IPS-11a (cell line): ENCODE measurements around the gene COPS3.

Source experiments
- H3K4me3 ChIP-seq: one replicate; pipeline ENCODE4 v1.5.1; 2013; ENCODE audit warnings: low read depth, low read length, control low read depth

COPS3 gene

DNA sequence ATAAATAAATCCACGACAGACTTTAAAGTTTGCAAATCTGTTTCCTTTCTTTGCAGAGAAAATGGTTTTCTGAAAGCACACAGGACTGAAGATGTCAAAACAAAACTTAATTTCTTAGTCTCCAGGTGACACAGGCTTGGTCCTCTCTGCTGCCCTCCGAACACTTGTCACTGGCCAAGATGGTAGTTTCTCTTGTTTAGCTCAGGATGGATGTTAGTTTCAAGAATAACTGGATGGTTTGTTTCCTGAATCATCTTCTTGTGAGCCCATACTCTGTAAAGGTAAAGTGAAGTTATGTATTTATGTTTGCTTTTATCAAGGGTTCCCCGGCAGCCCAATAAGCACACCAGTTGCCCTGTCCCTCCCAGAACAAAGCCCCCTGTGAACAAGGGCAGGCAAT, 34.2 kb downstream of the COPS3 start:
- no peak overlapping the region for H3K4me3 ChIP-seq

DNA sequence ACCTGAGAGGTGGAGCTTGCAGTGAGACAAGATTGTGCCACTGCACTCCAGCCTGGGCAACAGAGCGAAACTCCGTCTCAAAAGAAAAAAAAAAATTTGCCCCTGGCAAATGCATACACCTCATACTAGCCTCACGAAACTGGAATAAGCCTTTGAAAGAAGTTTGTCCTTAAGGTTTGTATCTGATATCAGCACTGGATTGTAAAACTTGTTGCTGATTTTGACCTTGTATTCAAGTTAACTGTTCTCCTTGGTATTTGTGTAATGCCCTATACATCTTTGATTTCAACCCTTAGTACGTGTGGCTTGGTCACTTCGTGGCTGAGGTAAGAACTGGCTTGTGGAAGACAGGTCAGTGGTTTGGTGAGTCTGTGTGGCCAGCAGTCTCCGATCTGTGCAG, 37.9 kb downstream of the COPS3 start:
- H3K4me3 ChIP-seq: no peak overlapping the region

DNA sequence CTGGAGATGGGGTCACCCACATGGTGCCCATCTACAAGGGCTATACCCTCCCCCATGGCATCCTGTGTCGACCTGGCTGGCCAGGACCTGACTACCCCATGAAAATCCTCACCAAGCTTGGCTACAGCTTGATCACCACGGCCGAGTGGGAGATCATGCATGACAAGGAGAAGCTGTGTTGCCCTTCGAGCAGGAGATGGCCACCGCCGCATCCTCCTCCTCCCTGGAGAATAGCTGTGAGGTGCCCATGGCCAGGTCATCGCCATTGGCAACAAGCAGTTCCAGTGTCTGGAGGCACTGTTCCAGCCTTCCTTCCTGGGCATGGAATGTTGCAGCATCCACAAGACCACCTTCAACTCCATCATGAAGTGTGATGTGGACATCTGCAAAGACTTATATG, 38.8 kb downstream of the COPS3 start:
- no peak overlapping the region for H3K4me3 ChIP-seq

DNA sequence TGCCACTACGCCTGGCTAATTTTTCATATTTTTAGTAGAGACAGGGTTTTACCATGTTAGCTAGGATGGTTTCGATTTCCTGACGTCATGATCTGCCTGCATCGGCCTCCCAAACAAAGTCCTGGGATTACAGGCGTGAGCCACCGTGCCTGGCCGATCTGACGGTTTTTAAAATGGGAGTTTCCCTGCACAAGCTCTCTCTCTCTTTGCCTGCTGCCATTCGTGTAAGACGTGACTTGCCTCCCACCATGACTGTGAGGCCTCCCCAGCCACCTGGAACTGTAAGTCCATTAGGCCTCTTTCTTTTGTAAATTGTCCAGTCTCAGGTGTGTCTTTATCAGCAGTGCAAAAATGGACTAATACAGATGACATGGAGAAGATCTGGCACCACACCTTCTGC, 39.4 kb downstream of the COPS3 start:
- no peak overlapping the region for H3K4me3 ChIP-seq

DNA sequence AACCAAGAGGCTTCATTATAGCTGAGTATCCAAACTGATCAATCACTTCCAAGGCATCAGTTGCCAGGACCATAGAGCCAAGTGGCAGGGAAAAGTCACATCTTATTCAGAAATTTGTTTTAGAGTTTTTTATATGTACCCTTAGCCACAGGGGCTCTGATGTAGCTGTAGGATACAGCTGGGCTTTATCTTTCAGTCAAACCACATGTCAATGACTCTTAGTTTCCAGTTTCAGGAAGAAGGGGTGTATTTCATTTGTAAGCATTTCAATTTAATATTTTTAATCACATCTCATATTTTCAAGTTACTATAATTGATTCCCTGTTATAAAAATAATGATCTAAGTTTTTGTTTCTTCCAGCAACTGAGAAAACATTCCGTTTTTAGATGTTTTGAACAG, 41.2 kb downstream of the COPS3 start:
- H3K4me3 ChIP-seq: no peak overlapping the region

DNA sequence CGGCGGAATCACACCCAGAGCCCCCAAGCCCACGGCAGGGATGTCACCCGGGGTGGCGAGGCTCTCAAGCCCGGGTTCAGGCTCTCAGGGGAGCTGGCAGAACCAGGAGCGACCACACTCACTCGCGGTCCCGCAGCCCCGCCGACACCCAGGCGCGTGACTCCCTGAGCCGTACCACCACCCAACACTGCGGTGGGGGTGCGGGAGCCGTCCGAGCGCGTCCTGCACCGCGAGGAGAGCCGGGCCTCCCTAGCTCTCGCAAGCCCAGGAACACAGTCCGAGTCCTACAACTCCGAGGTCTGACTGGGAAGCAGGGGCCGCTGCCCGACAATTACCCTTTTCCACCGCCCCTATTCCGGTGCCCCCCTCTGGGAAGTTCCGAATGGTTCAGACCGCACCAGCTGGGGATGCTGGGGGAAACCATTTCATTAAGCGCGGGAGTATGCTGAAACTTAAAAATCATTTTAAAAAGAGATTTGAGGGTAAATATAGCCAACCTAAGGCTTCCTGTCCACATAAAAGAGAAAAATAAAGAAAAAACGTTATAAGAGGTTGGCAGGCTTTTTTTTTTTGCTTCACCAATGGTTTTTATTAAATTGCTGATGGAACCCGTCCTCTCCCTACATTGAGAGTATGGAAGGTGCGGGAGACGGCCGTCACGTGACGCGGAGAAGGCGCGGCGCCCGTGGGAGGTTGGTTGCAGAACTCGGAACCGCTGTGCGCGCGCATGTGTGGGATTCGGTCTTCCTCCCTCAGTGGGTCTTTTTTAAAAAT, 43.8 kb downstream of the COPS3 start, which contains the start of gene FLCN:
TSS of gene FLCN (minus strand) at position 143 of the 774 bp plus-strand sequence. CDS start 9,031 bp downstream, outside the sequence.
- H3K4me3 ChIP-seq: peak within 1 kb of the TSS; percentile 91

DNA sequence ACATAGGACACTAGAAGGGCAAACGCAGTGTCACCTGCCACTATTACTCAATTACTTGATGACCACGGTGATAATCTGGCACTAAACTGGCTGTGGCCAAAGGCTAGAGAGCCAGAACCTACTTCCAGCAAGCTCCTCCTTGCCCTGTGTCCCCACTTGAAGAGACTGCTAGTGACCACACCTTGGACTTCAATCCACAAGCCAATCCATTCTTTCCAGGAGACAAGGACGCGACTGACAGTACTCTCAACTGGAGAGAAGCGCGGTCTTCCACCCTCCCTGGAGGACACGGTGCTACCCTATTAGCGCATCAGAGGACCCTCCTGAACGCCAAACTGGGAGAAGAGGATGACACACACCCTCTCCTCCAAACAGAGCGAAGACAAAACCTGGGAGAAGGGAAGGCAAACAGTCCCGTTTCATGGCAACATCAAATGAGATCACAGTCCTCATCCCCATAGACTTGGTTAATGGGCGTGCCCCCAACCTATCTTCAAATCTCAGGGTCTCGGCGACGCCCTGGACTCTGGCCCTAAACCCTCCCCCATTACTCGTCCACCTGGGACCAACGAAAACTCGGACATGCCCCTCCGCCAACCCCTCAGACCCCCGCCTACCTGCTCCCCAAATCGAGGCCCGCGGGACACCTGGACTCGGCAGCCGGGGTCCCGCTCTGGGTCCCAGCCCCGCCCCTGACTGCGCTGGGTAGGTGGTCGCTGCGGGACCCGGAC, 44.6 kb downstream of the COPS3 start:
- H3K4me3 ChIP-seq: peak overlapping the region; percentile 91

DNA sequence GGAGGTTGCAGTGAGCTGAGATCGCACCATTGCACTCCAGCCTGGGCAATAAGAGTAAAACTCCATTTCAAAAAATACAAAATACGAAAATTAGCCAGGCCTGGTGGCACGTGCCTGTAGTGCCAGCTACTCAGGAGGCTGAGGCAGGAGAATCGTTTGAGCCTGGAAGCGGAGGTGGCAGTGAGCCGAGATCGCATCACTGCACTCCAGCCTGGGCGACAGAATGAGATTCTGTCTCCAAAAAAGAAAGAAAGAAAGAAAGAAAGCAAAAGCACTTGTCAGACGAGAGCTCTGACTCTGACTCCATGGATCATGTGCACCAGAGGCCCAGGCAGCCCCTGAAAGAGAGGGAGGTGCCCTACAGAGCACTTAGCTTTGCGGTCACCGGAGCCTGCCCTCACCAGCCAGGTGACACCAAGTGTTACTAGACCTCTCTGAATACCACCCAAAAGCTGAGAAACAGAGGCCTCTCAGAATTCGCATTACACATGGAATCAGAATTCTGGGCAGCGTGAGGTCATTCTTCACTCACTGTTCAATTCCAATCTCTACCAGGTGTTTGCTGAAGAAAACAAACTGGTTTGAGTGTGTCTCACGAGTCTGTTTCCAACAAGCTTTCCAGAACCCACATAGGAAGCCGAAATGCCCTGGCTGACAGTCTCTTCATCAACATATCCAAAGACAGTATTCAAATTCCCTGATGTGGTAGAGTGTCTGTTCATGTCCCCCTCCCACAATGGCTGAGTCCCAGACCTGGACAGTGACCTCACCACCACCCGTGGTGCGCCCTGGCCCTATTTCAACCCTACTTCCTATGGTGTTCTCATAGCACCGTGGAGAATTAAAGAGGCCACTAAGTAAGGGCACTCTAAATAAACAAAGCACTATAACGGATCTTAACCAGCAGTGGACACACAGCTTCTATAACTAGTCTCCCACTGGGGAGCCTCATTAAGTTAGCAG, 45.6 kb downstream of the COPS3 start:
- H3K4me3 ChIP-seq: peak overlapping the region; percentile 91

DNA sequence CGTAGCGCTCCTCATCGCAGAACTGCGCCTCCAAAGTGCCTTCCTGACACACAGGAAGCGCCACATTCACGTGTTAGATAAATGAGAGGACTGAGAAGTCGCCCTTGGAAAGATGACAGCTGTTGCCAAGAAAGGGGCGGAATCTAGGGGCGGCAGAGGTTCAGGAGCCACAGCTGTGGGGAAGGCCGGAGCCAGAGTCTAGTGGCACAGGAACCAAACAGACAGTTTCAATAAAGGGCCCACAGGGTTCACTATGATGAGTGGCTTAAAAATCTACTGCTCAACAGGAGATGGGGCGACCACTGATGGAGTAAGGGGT, 48.8 kb downstream of the COPS3 start:
- no peak overlapping the region for H3K4me3 ChIP-seq

DNA sequence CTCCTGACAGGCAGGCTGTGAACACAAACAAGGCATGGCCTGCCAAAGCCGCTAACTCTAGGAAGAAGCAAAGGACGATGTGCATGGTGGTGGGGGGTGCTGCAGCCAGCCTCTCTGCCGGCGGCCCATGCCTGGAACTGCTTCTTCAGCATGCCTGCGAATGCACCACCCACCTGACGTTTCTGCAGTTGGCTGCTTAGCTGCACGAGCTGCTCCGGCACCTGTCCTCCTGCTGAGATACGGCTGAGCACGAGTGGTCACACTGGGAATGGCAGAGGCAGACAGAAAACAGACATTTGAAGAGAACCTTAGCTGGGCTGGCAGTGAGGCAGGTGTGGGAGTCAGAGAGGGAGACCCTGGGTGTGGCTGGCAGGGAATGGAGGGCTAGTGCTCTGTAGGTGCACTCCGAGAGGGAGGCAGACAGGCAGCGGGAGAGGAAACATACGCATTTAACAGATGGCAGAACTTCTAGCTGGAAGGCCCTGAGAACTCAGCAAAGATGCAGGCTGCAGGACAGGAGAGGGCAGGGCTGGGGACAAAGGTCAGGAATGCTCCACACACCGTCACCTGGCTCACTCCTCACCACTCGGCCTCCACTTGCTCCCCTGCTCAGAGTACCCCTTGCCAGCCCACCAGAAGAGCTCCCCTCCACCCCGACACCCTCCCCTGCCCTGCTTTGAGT, 49.3 kb downstream of the COPS3 start:
- no peak overlapping the region for H3K4me3 ChIP-seq

DNA sequence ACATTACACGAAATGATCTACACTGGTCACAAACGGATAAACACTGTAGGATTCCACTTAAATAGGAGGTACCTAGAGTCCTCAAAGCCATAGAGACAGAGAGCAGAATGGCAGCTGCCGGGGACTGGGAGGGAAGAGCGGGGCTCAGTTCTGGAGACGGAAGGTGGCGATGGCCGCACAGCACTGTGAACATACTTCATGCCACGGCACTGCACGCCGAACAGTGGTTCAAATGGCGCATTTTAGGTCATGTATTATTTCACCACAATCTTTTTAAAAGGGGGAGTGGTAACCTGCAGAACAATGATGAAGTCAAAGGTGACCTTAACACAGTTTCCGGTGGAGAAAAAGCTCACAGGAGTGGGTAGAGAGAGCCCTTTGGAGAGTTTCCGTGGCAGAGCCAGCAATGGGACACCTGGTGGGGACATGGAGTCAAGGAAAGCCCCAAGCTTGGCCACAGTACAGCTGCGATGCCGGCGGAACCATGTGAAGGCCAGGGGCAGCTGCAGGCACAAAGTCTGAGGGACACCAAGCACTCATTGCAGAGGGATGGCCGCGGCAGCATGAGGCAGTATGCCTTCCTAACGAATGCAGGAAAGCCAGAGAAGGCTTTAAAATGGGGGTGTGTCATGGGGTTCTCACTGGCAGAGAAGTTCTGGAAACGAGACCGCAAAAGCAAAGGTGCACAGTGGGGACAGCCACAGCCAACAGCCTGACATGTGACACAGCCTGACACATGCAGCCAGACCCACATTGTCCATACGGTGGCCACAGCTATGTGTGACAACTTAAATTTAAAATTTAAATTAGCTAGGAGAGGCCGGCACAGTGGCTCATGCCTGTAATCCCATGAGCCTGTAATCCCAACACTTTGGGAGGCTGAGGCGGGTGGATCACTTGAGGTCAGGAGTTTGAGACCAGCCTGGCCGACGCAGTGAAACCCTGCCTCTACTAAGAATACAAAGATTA, 51.3 kb downstream of the COPS3 start:
- no peak overlapping the region for H3K4me3 ChIP-seq

DNA sequence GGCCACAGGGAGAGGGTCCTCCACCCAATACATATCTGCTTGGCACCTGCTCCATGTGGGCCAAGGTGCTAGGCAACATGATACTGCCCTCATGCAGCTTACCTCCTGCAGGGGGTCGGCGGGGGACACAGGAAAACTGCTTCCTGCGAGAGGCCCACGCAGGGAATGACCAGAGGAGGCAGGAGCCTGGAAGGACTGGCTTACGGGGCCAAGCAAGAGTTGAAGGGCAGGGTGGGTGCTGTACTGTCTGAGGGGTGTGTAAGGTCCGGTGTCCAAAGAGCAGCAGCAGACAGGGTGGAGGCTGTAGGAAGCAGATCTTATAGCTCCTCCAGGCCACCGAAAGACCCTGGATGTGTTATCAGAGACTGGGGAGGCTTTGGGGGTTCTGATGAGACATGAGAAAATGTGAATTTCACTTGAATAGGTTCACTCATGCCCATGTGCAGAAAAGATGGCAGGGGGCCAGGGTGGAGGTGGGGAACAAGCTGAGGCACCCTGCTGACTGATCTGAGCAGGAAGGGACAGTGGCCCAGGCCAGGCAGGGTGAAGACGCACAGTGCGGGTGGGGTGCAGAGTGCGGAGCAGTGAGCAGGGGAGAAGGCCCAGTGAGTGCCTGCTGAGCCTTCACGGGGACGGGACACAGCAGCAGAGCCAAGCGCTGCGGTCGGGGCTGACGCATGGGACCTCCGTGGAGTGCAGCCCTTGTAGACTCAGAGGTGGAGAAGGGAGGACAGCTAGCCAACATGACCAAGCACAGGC, 52.3 kb downstream of the COPS3 start:
- no peak overlapping the region for H3K4me3 ChIP-seq

DNA sequence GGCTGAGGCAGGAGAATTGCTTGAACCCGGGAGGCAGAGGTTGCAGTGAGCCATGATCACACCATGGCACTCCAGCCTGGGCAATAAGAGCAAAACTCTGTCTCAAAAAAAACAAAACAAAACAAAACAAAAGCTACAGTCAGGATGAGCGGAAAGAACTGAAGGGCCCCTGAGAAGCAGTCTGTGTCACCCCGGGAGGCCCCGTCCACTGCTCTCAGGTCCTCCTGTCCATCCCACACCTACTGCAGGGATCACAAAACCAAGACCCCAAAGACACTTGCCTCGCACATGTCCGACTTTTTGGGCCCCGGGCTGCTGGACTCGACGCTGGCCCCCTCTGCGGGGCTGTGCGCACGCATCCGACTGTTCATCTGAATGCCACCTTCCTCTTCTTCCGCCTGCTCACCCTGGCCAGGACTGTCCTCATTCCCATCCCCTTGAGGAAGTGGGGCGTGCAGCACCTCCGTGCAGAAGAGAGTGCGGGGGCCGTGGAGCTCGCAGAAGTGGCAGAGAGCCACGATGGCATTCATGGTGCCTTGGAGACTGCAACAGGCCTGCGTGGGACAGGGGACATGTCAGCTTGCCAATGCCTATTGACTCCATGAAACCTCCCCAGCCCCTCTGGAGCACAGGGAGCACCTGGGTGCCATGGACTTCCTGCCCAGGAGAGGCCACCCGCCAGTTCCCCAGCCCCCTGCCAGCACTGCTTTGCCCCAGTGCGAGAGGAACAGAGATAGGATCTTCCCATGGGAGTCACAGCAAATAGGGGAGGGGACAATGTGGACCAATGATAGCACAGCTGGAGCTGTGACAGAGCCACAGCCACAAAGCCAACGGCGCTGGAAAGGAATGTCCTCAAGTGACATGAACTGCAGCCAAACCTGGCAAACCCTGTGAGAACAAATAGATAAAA, 53.2 kb downstream of the COPS3 start:
- no peak overlapping the region for H3K4me3 ChIP-seq

DNA sequence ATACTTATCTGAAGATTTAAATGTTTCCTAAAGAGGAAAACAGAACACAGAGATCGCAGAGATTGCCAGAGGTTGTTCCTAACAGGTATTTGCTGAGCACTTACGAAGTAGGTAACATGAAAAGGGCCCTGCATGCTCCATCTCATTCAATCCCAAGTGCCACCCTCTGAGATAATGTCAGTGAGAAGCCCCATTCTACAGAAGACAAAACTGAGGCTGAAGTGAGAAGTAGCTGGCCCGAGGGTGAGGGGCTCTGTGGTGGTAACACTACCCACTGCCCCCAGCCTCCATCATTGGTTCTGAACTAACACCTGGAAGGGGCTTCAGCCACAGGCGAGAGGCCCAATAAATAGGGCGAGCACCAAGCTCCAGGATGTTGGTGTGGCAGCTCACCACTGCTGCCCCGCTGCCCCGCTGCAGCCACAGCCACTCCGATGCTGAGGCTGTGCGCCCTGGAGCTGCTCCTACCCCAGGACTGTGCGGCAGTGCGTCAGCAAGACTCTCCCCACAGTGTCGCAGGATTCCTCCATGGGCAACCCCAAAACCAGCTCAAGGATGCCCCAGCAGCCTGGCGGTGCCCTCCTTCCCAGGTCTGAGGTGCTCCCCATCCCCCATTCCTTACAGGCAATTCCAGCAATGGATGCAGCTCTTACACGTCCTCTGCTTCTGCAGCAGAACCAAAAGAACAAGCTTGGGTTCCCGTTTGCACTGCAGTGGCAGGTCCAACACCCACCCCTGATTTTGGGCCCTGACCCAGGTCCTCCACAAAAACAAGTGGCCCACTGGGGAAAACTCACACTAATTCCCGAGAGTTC, 54.4 kb downstream of the COPS3 start:
- H3K4me3 ChIP-seq: no peak overlapping the region

DNA sequence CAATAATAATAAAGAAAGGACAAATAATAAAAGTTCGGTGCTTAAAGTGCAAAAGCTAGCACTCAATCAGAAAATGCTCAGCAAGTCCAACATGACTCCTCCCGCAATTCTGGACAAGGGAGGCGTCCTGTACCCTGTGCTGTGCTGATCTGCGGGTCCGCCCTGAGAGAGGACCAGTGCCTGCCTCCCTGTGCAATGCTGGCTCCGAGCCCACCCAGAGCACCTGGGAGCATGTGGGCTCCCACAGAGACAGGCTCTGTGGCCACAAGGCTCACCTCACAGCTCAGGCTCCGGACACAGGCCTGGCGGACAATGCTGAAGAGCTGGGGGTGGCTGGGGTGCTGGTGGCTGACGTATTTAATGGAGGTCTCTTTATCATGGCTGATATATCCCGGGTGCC, 55.1 kb downstream of the COPS3 start:
- no peak overlapping the region for H3K4me3 ChIP-seq

DNA sequence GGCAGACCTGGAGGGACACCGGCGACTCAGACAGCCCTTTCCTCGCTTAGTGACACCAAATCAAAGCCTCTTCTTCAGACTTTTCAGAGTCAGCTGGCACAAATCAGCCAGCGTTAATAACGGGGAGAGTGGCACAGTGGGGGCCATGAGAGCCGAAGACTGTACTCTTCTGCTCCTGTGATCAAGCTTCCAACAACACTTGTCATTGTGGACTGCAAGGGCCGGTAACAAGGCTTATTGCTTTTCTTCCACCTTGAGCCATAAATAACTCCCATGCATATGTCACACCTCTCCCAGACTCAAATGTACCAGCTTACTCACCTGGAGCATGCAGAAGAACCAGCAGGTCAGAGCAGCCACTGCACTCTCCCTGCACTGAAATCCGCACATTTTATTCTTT, 56.9 kb downstream of the COPS3 start:
- H3K4me3 ChIP-seq: no peak overlapping the region

DNA sequence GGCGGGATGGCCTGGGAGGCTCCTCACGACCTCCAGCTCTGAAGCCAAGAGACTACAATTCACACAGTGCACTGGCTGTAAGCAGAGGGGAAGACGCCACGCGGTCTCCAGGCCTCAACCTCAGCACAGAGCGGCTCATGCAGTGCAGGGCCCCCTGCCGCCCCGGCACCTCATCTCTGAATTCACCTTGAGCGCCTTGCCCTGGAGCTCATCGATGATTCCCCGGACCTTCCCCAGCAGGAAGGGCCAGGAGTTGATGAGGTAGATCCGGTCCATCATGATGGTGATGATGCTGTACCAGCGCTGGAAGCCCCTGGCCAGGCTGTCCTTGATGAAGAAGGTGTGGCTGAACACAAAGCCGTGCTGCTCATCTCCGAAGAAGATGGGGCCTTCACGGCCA, 57.3 kb downstream of the COPS3 start:
- no peak overlapping the region for H3K4me3 ChIP-seq
